PC-9 (cell line): ENCODE measurements around the gene GOLGA6L25. TPM values are rescaled to one million over a fixed set of nuclear protein-coding genes. Genes with fewer than 3 reads are reported as not detected.

Experiments used
- total RNA-seq: library from RNA; stranded (reverse); gene quantifications from 2 replicates; pipeline ENCODE4 v1.2.3, GENCODE V29; 2021

The GOLGA6L25 gene
- total RNA-seq, 1 experiment from 2014 or later, result not detected

Other genes starting within 250 kb of the GOLGA6L25 start
- gene HERC2, start 231.4 kb upstream of the GOLGA6L25 start, total RNA-seq, result 49.7 and 56.6 TPM in 2 replicates
- not detected in 2 replicates for gene GOLGA6L24, start 195.5 kb upstream of the GOLGA6L25 start, total RNA-seq
- not detected in 2 replicates for gene GOLGA8F, start 174.9 kb upstream of the GOLGA6L25 start, total RNA-seq
- not detected in 2 replicates for gene GOLGA8G, start 20.6 kb upstream of the GOLGA6L25 start, total RNA-seq
- not detected in 2 replicates for gene GOLGA8M, start 158.9 kb downstream of the GOLGA6L25 start, total RNA-seq